Natural killer cell (primary cell): ENCODE results near the gene ZDHHC13. TPM values are rescaled to one million over a fixed set of nuclear protein-coding genes. Genes with fewer than 3 reads are reported as not detected.

Experiments
- ATAC-seq, 3 donors: fragments of 150-1000 bp in 2 of 3; fragments of 200-7000 bp in 1 of 3; cut with Tn5 transposase; 1 replicate in 1 of 3; 2 replicates in 2 of 3; pipeline ENCODE4 v1.10.0; 2021; ENCODE audit warnings: mild to moderate bottlenecking in 2 of 3, moderate library complexity in 2 of 3
- DNase-seq, 2 donors: peaks; one replicate each; pipeline versions ENCODE4 v3.0.0 to v3.0.0-alpha.2; 2013 to 2021; ENCODE audit warnings: mixed read lengths in 1 of 2
- H3K27ac ChIP-seq: one replicate; pipeline ENCODE4 v1.5.1; 2013; ENCODE audit warnings: mild to moderate bottlenecking, low read length
- H3K27me3 ChIP-seq: one replicate; pipeline ENCODE4 v1.6.1; 2013; ENCODE audit warnings: low read length; ENCODE audit not compliant: control insufficient read depth, insufficient read depth
- H3K36me3 ChIP-seq: one replicate; pipeline ENCODE4 v1.6.1; 2013; ENCODE audit warnings: low read length; ENCODE audit not compliant: control insufficient read depth, insufficient read depth
- H3K4me1 ChIP-seq: one replicate; pipeline ENCODE4 v1.6.1; 2013; ENCODE audit warnings: low read length; ENCODE audit not compliant: control insufficient read depth, insufficient read depth
- H3K4me3 ChIP-seq: one replicate; pipeline ENCODE4 v1.5.1; 2013; ENCODE audit warnings: low read length
- H3K9me3 ChIP-seq: one replicate; pipeline ENCODE4 v1.6.1; 2013; ENCODE audit warnings: low read length; ENCODE audit not compliant: control insufficient read depth, insufficient read depth
- H3K27ac Mint-ChIP-seq, 2 donors: one replicate each; pipeline ENCODE4 v1.8.0; 2022; ENCODE audit warnings: mild to moderate bottlenecking in 2 of 2, mixed read lengths in 2 of 2, moderate library complexity in 1 of 2
- H3K27me3 Mint-ChIP-seq, 2 donors: one replicate each; pipeline ENCODE4 v1.8.0; 2022; ENCODE audit warnings: low read depth in 2 of 2, mixed read lengths in 2 of 2
- H3K36me3 Mint-ChIP-seq: one replicate; pipeline ENCODE4 v1.8.0; 2022; ENCODE audit warnings: mixed read lengths
- H3K4me1 Mint-ChIP-seq, 2 donors: one replicate each; pipeline ENCODE4 v1.8.0; 2022; ENCODE audit warnings: mixed read lengths in 2 of 2
- H3K4me3 Mint-ChIP-seq: one replicate; pipeline ENCODE4 v1.8.0; 2022; ENCODE audit warnings: mild to moderate bottlenecking, moderate library complexity, mixed read lengths
- H3K9me3 Mint-ChIP-seq, 2 donors: one replicate each; pipeline ENCODE4 v1.8.0; 2022; ENCODE audit warnings: mixed read lengths in 2 of 2
- WGBS: methylation state at CpG from one replicate; pipeline ENCODE4 v1.1.7; 2013; ENCODE audit warnings: missing lambda C conversion rate; ENCODE audit not compliant: insufficient coverage; 5-methylcytosine and 5-hydroxymethylcytosine counted together
- intact Hi-C: fragments of 100-400 bp; cut with micrococcal nuclease; formaldehyde crosslinking; loops from one replicate; pipeline ENCODE4 v1.14.2; 2022
- total RNA-seq, 4 donors: library from RNA; stranded (reverse); fragments of 120-200 nt in 1 of 4; gene quantifications; one replicate each; pipeline versions ENCODE4 v1.2.3 to v1.2.4, GENCODE V29; 2013 to 2022
- TF ChIP-seq, protein P1 (sequence below): fragments of 200-600 bp; IDR thresholded peaks from one replicate; pipeline ENCODE4 v1.8.0; 2022; ENCODE audit warnings: antibody characterized with exemption

Gene ZDHHC13
- total RNA-seq, 3 donors from 2014 or later (not counting 1 experiment from before 2014, with no cell fraction given) = 13.3 to 17.4 (median 13.5) TPM

- no peaks in the 10 kb centered on the region for H3K27me3 ChIP-seq
- H3K4me3 ChIP-seq = no peak overlapping the region
- H3K27ac ChIP-seq = no peak overlapping the region
- Mint-ChIP-seq H3K27me3 (no peaks in the 10 kb centered on the region), H3K36me3 (peaks cover 16% of the 10 kb centered on the region), H3K9me3 (no peaks in the 10 kb centered on the region), H3K27ac (no peak overlapping the region), H3K4me3 (no peak overlapping the region), H3K4me1 (peaks cover 10 to 15% of the 10 kb centered on the region in 2 donors)
- peaks cover 56% of the 10 kb centered on the region for H3K36me3 ChIP-seq
- no peaks in the 10 kb centered on the region for H3K9me3 ChIP-seq
- H3K4me1 ChIP-seq = no peaks in the 10 kb centered on the region
- TF ChIP-seq, protein P1, sequence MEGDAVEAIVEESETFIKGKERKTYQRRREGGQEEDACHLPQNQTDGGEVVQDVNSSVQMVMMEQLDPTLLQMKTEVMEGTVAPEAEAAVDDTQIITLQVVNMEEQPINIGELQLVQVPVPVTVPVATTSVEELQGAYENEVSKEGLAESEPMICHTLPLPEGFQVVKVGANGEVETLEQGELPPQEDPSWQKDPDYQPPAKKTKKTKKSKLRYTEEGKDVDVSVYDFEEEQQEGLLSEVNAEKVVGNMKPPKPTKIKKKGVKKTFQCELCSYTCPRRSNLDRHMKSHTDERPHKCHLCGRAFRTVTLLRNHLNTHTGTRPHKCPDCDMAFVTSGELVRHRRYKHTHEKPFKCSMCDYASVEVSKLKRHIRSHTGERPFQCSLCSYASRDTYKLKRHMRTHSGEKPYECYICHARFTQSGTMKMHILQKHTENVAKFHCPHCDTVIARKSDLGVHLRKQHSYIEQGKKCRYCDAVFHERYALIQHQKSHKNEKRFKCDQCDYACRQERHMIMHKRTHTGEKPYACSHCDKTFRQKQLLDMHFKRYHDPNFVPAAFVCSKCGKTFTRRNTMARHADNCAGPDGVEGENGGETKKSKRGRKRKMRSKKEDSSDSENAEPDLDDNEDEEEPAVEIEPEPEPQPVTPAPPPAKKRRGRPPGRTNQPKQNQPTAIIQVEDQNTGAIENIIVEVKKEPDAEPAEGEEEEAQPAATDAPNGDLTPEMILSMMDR = no peak
- DNase-seq = no peak
- intact Hi-C loops = no loop called here
- no peak for ATAC-seq
- 94% methylated on average over 1 of the region's 1 CpG for WGBS
These were observed 46.1 kb downstream of the ZDHHC13 start for GRCh38 chr11:19162951-19163505.

DNA sequence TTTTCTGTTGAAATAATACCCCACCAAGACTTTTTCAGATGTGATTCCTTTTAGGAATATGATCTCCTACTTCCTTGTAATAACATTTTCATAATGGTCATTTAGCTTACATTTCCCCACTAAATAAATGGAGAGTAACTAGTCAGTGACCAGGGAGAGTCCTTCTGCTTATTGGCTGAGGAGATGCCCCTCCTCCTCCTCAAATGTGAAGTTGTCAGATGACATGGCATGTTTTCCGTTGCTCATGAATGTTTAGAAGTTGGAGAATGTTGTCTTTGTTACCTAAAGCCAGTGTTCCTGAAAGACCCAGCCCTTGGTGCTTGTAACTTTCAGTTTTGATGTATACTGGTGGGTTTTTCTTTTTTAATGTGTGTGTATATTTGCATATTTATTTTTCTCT, 46.6 kb downstream of the ZDHHC13 start:
- Mint-ChIP-seq H3K4me3 (no peak overlapping the region), H3K9me3 (no peaks in the 10 kb centered on the region), H3K4me1 (peaks cover 10 to 15% of the 10 kb centered on the region in 2 donors), H3K27me3 (no peaks in the 10 kb centered on the region), H3K27ac (no peak overlapping the region), H3K36me3 (peaks cover 22% of the 10 kb centered on the region)
- TF ChIP-seq, protein P1 = no peak
- no peak for ATAC-seq
- 63% methylated on average over 1 of the region's 1 CpG for WGBS
- no peak overlapping the region for H3K4me3 ChIP-seq
- intact Hi-C loops = no loop called here
- H3K27me3 ChIP-seq = no peaks in the 10 kb centered on the region
- no peak overlapping the region for H3K27ac ChIP-seq
- H3K36me3 ChIP-seq = peaks cover 58% of the 10 kb centered on the region
- DNase-seq = no peak
- H3K9me3 ChIP-seq = no peaks in the 10 kb centered on the region
- H3K4me1 ChIP-seq = no peaks in the 10 kb centered on the region

DNA sequence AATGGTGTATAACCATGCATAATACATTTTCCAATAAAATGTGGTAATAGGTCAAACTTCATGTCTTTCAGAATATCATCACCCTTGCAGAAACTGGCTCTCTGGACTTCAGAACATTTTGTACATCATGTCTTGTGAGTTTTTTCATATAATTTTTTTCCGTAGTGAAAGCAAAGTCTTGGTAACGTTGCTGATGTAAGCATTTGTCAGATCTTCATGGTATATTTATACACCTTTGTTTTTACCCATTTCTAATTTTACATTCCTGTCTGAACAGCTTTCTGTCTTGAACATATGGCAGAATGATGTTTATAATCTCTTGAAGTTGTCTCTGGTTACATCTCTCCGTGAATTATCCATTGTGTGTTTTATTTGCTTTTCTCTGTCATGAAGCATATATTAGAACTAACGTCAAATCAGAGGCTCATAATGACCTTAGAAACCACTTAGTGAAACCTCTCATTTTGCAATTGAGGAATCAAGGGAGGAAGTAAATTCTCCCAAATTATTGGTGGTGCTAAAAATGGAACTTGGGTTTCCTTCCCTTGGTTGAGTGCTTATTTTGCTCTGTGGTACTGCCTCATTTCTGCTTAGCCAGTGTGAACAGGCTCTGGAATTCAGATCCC, 47.4 kb downstream of the ZDHHC13 start:
- no peak overlapping the region for H3K27ac Mint-ChIP-seq
- no peak overlapping the region for H3K4me3 Mint-ChIP-seq
- intact Hi-C loops = no loop called here
- Histone ChIP-seq H3K4me1 (no peaks in the 10 kb centered on the region), H3K36me3 (peaks cover 56% of the 10 kb centered on the region), H3K4me3 (no peak overlapping the region), H3K27ac (no peak overlapping the region), H3K9me3 (no peaks in the 10 kb centered on the region), H3K27me3 (no peaks in the 10 kb centered on the region)
- ATAC-seq (no peak), DNase-seq (no peak)
- peaks cover 25% of the 10 kb centered on the region for H3K36me3 Mint-ChIP-seq
- TF ChIP-seq, protein P1 = no peak
- WGBS = 100% methylated on average over 4 of the region's 4 CpGs
- no peaks in the 10 kb centered on the region for H3K27me3 Mint-ChIP-seq
- peaks cover 10 to 15% of the 10 kb centered on the region in 2 donors for H3K4me1 Mint-ChIP-seq
- H3K9me3 Mint-ChIP-seq = no peaks in the 10 kb centered on the region

- Mint-ChIP-seq H3K4me3 (no peak overlapping the region), H3K9me3 (no peaks in the 10 kb centered on the region), H3K36me3 (peaks cover 27% of the 10 kb centered on the region), H3K27ac (no peak overlapping the region), H3K27me3 (no peaks in the 10 kb centered on the region), H3K4me1 (peaks cover 10 to 15% of the 10 kb centered on the region in 2 donors)
- TF ChIP-seq, protein P1 = no peak
- peaks cover 55% of the 10 kb centered on the region for H3K36me3 ChIP-seq
- intact Hi-C loops = no loop called here
- no peak for DNase-seq
- WGBS = 100% methylated on average over 2 of the region's 2 CpGs
- H3K27me3 ChIP-seq = no peaks in the 10 kb centered on the region
- no peaks in the 10 kb centered on the region for H3K9me3 ChIP-seq
- no peak overlapping the region for H3K4me3 ChIP-seq
- ATAC-seq = no peak
- no peak overlapping the region for H3K27ac ChIP-seq
- H3K4me1 ChIP-seq = no peaks in the 10 kb centered on the region
These were observed 47.9 kb downstream of the ZDHHC13 start for GRCh38 chr11:19164881-19165280.
